ENCODE measurements around the gene SP1. TPM values are rescaled to one million over a fixed set of nuclear protein-coding genes. Genes with fewer than 3 reads are reported as not detected.

SP1 gene
- polyA plus RNA-seq, 3 donors = 69.3 to 90.7 (median 86.1) TPM

Other genes starting within 250 kb of the SP1 start
- gene ZNF740, start 199.5 kb upstream of the SP1 start, polyA plus RNA-seq (ENCODE audit: insufficient read length in 3 of 3) = 10 to 100 TPM; 67.8 to 81.5 (median 76.2) TPM
- gene CSAD, start 199.3 kb upstream of the SP1 start, polyA plus RNA-seq (ENCODE audit: insufficient read length in 3 of 3) = 100 to 1,000 TPM in 2 of 3 donors, 10 to 100 TPM in 1; 36.9 to 113 (median 106) TPM
- gene ITGB7, start 172.9 kb upstream of the SP1 start, polyA plus RNA-seq (ENCODE audit: insufficient read length in 3 of 3) = 1 to 10 TPM; 1.7 to 1.9 (median 1.7) TPM
- gene RARG, start 148.0 kb upstream of the SP1 start, polyA plus RNA-seq (ENCODE audit: insufficient read length in 3 of 3) = 10 to 100 TPM; 32.0 to 38.1 (median 35.7) TPM
- 10 to 100 TPM; 11.6 to 16.0 (median 14.3) TPM for gene ESPL1, start 111.9 kb upstream of the SP1 start, polyA plus RNA-seq (ENCODE audit: insufficient read length in 3 of 3)
- 100 to 1,000 TPM; 564 to 760 (median 671) TPM for gene PFDN5, start 84.6 kb upstream of the SP1 start, polyA plus RNA-seq (ENCODE audit: insufficient read length in 3 of 3)
- 10 to 100 TPM; 59.5 to 62.9 (median 62.2) TPM for gene MYG1, start 80.5 kb upstream of the SP1 start, polyA plus RNA-seq (ENCODE audit: insufficient read length in 3 of 3)
- gene AAAS, start 58.6 kb upstream of the SP1 start, polyA plus RNA-seq (ENCODE audit: insufficient read length in 3 of 3) = 10 to 100 TPM; 85.1 to 93.6 (median 86.9) TPM
- under 1 TPM in 2 of 3 donors, not detected in 1; 0.10 to 0.43 TPM for gene SP7, start 43.8 kb upstream of the SP1 start, polyA plus RNA-seq (ENCODE audit: insufficient read length in 3 of 3)
- under 1 TPM; 0.24 to 0.48 (median 0.27) TPM for gene AMHR2, start 43.7 kb downstream of the SP1 start, polyA plus RNA-seq (ENCODE audit: insufficient read length in 3 of 3)
- 100 to 1,000 TPM; 172 to 193 (median 185) TPM for gene PRR13, start 61.6 kb downstream of the SP1 start, polyA plus RNA-seq (ENCODE audit: insufficient read length in 3 of 3)
- gene PCBP2, start 71.9 kb downstream of the SP1 start, polyA plus RNA-seq (ENCODE audit: insufficient read length in 3 of 3) = 1,000 to 10,000 TPM; 1,070 to 1,171 (median 1,081) TPM
- 10 to 100 TPM; 22.9 to 40.1 (median 36.9) TPM for gene MAP3K12, start 119.3 kb downstream of the SP1 start, polyA plus RNA-seq (ENCODE audit: insufficient read length in 3 of 3)
- gene TARBP2, start 121.1 kb downstream of the SP1 start, polyA plus RNA-seq (ENCODE audit: insufficient read length in 3 of 3) = 10 to 100 TPM; 54.5 to 62.3 (median 58.0) TPM
- gene NPFF, start 127.3 kb downstream of the SP1 start, polyA plus RNA-seq (ENCODE audit: insufficient read length in 3 of 3) = 1 to 10 TPM in 1 of 3 donors, under 1 TPM in 2; 0.70 to 1.1 (median 0.93) TPM
- 10 to 100 TPM; 37.9 to 49.9 (median 47.4) TPM for gene ATF7, start 246.2 kb downstream of the SP1 start, polyA plus RNA-seq (ENCODE audit: insufficient read length in 3 of 3)

Data from renal pelvis (tissue), 3 donors.